IPS-18c (cell line): ENCODE data around the gene ABCD2.
"Not testable (repeated sequence)": the region's sequence is repeated elsewhere in the genome, so short reads cannot be mapped to it uniquely, and the experiment has no call there.

Source experiments
- H3K4me3 ChIP-seq: 2 replicates; pipeline ENCODE4 v1.7.0; 2013; ENCODE audit warnings: low read depth, mild to moderate bottlenecking, low read length, moderate library complexity; ENCODE audit not compliant: insufficient read depth
- H3K9me3 ChIP-seq: one replicate; pipeline ENCODE4 v1.6.1; 2013; ENCODE audit warnings: mild to moderate bottlenecking, low read length, moderate library complexity; ENCODE audit not compliant: control insufficient read depth, insufficient read depth

ABCD2 gene

GRCh38 chr12:39618701-39619100, 902 bp downstream of the ABCD2 start:
- no peak overlapping the region for H3K4me3 ChIP-seq

GRCh38 chr12:39617887-39618286, 1.7 kb downstream of the ABCD2 start:
- no peak overlapping the region for H3K4me3 ChIP-seq

More at GRCh38 chr12:39618701-39619100, 902 bp downstream of the ABCD2 start:
- no peaks in the 10 kb centered on the region for H3K9me3 ChIP-seq

GRCh38 chr12:39616666-39617065, 2.9 kb downstream of the ABCD2 start:
- no peak overlapping the region for H3K4me3 ChIP-seq
- no peaks in the 10 kb centered on the region for H3K9me3 ChIP-seq

More at GRCh38 chr12:39617887-39618286, 1.7 kb downstream of the ABCD2 start:
- H3K9me3 ChIP-seq, result no peaks in the 10 kb centered on the region

- H3K9me3 ChIP-seq, result no peaks in the 10 kb centered on the region
- no peak overlapping the region for H3K4me3 ChIP-seq
Observed at GRCh38 chr12:39616251-39616650, 3.4 kb downstream of the ABCD2 start.

GRCh38 chr12:39613525-39613924, 6.1 kb downstream of the ABCD2 start:
- H3K9me3 ChIP-seq, result no peaks in the 10 kb centered on the region
- H3K4me3 ChIP-seq, result no peak overlapping the region

GRCh38 chr12:39612250-39612649, 7.4 kb downstream of the ABCD2 start:
- H3K4me3 ChIP-seq, result no peak overlapping the region

GRCh38 chr12:39611818-39612217, 7.8 kb downstream of the ABCD2 start:
- no peaks in the 10 kb centered on the region for H3K9me3 ChIP-seq
- H3K4me3 ChIP-seq, result no peak overlapping the region

More at GRCh38 chr12:39612250-39612649, 7.4 kb downstream of the ABCD2 start:
- no peaks in the 10 kb centered on the region for H3K9me3 ChIP-seq

- no peaks in the 10 kb centered on the region for H3K9me3 ChIP-seq
Observed at GRCh38 chr12:39610436-39611025, 9.1 kb downstream of the ABCD2 start.

GRCh38 chr12:39606712-39607423, 12.7 kb downstream of the ABCD2 start:
- Histone ChIP-seq H3K4me3 (no peak overlapping the region), H3K9me3 (no peaks in the 10 kb centered on the region)

More at GRCh38 chr12:39610436-39611025, 9.1 kb downstream of the ABCD2 start:
- H3K4me3 ChIP-seq, result no peak overlapping the region

GRCh38 chr12:39605996-39606395, 13.6 kb downstream of the ABCD2 start:
- Histone ChIP-seq H3K4me3 (no peak overlapping the region), H3K9me3 (no peaks in the 10 kb centered on the region)

GRCh38 chr12:39605501-39605900, 14.1 kb downstream of the ABCD2 start:
- no peaks in the 10 kb centered on the region for H3K9me3 ChIP-seq
- no peak overlapping the region for H3K4me3 ChIP-seq

- Histone ChIP-seq H3K9me3 (no peaks in the 10 kb centered on the region), H3K4me3 (no peak overlapping the region)
Observed at GRCh38 chr12:39603065-39603464, 16.5 kb downstream of the ABCD2 start.

- H3K4me3 ChIP-seq, H3K9me3 ChIP-seq: not testable (repeated sequence)
Observed at GRCh38 chr12:39601951-39602350, 17.7 kb downstream of the ABCD2 start.

- H3K4me3 ChIP-seq, result no peak overlapping the region
- H3K9me3 ChIP-seq, result no peaks in the 10 kb centered on the region
Observed at GRCh38 chr12:39595928-39596327, 23.7 kb downstream of the ABCD2 start.

GRCh38 chr12:39592295-39592694, 27.3 kb downstream of the ABCD2 start:
- Histone ChIP-seq H3K4me3 (no peak overlapping the region), H3K9me3 (no peaks in the 10 kb centered on the region)

GRCh38 chr12:39588348-39588747, 31.3 kb downstream of the ABCD2 start:
- no peaks in the 10 kb centered on the region for H3K9me3 ChIP-seq
- no peak overlapping the region for H3K4me3 ChIP-seq

- Histone ChIP-seq H3K4me3 (no peak overlapping the region), H3K9me3 (no peaks in the 10 kb centered on the region)
Observed at GRCh38 chr12:39587225-39587624, 32.4 kb downstream of the ABCD2 start.

- no peak overlapping the region for H3K4me3 ChIP-seq
Observed at GRCh38 chr12:39586816-39587215, 32.8 kb downstream of the ABCD2 start.

More at GRCh38 chr12:39586816-39587215, 32.8 kb downstream of the ABCD2 start:
- H3K9me3 ChIP-seq, result no peaks in the 10 kb centered on the region
